H1 (cell line): ENCODE results near the gene TMTC2. TPM values are rescaled to one million over a fixed set of nuclear protein-coding genes. Genes with fewer than 3 reads are reported as not detected.

ENCODE experiments used
- ASH2L ChIP-seq: fragments of 200-600, 300-600 bp; sonication (generic); IDR thresholded peaks from one replicate; pipeline ENCODE4 v1.7.1; 2017; ENCODE audit warnings: low read length
- BACH1 ChIP-seq: IDR thresholded peaks from 2 replicates; pipeline ENCODE4 v1.6.1; 2012; ENCODE audit warnings: low read length, improper control_type of control experiment
- CEBPB ChIP-seq: IDR thresholded peaks from 2 replicates; pipeline ENCODE4 v1.6.1; 2012; ENCODE audit warnings: low read depth, low read length
- KDM4A ChIP-seq: IDR thresholded peaks from one replicate; pipeline ENCODE4 v1.7.1; 2012; ENCODE audit warnings: low read depth, mild to moderate bottlenecking, moderate library complexity, low read length, inconsistent platforms; ENCODE audit not compliant: severe bottlenecking
- POLR2AphosphoS5 ChIP-seq: IDR thresholded peaks from 2 replicates; pipeline ENCODE4 v1.6.1; 2011; ENCODE audit warnings: low read depth, low read length
- RBBP5 ChIP-seq: IDR thresholded peaks from 2 replicates; pipeline ENCODE4 v1.7.1; 2012; ENCODE audit warnings: low read depth, mild to moderate bottlenecking, inconsistent platforms, low read length, moderate library complexity, borderline replicate concordance
- SIN3A ChIP-seq, 2 experiments: IDR thresholded peaks in 1 of 2; conservative IDR thresholded peaks in 1 of 2; 2 replicates each; pipeline ENCODE4 v1.6.1; 2011 to 2012; ENCODE audit warnings: low read length in 2 of 2, improper control_type of control experiment in 1 of 2, low read depth in 1 of 2, mild to moderate bottlenecking in 1 of 2
- SP1 ChIP-seq: IDR thresholded peaks from 2 replicates; pipeline ENCODE4 v1.6.1; 2011; ENCODE audit warnings: low read depth, low read length
- TAF1 ChIP-seq: IDR thresholded peaks from 2 replicates; pipeline ENCODE4 v1.6.1; 2011; ENCODE audit warnings: mild to moderate bottlenecking, low read depth, low read length
- polyA plus RNA-seq, 7 experiments: library from polyadenylated mRNA; depleted of rRNA in 3 of 7; stranded (reverse) in 5 of 7; unstranded in 2 of 7; fragments of >200 nt in 5 of 7; fragments of 200-250 nt in 2 of 7; gene quantifications; 1 replicate in 5 of 7; 2 replicates in 1 of 7; 4 replicates in 1 of 7; pipeline versions ENCODE4 v1.2.1 to v1.2.3, GENCODE V29; 2011 to 2013; ENCODE audit warnings: missing spikeins in 2 of 7, mixed read lengths in 2 of 7
- total RNA-seq: library from RNA; stranded (reverse); fragmentation: NEBNext Ultra II Directional; extraction: Animal tissue kit (Norgen Biotek cat#: 25700); gene quantifications from 2 replicates; pipeline ENCODE4 v1.2.1, GENCODE V29; 2021
- TF ChIP-seq, protein P1 (sequence below): fragments of 300-600 bp; sonication (generic); IDR thresholded peaks from 2 replicates; pipeline ENCODE4 v1.7.1; 2012; ENCODE audit warnings: low read length, moderate library complexity, mild to moderate bottlenecking, inconsistent platforms; ENCODE audit not compliant: insufficient replicate concordance

Gene TMTC2
- total and polyA plus RNA-seq, 2 of the 8 experiments (the other 6 are each of a cell fraction or from before 2014, with no cell fraction given), result 2.3 to 3.9 TPM

GRCh38 chr12:82686168-82687020 is at the start of gene TMTC2 (continued):
- TF ChIP-seq, protein P1, sequence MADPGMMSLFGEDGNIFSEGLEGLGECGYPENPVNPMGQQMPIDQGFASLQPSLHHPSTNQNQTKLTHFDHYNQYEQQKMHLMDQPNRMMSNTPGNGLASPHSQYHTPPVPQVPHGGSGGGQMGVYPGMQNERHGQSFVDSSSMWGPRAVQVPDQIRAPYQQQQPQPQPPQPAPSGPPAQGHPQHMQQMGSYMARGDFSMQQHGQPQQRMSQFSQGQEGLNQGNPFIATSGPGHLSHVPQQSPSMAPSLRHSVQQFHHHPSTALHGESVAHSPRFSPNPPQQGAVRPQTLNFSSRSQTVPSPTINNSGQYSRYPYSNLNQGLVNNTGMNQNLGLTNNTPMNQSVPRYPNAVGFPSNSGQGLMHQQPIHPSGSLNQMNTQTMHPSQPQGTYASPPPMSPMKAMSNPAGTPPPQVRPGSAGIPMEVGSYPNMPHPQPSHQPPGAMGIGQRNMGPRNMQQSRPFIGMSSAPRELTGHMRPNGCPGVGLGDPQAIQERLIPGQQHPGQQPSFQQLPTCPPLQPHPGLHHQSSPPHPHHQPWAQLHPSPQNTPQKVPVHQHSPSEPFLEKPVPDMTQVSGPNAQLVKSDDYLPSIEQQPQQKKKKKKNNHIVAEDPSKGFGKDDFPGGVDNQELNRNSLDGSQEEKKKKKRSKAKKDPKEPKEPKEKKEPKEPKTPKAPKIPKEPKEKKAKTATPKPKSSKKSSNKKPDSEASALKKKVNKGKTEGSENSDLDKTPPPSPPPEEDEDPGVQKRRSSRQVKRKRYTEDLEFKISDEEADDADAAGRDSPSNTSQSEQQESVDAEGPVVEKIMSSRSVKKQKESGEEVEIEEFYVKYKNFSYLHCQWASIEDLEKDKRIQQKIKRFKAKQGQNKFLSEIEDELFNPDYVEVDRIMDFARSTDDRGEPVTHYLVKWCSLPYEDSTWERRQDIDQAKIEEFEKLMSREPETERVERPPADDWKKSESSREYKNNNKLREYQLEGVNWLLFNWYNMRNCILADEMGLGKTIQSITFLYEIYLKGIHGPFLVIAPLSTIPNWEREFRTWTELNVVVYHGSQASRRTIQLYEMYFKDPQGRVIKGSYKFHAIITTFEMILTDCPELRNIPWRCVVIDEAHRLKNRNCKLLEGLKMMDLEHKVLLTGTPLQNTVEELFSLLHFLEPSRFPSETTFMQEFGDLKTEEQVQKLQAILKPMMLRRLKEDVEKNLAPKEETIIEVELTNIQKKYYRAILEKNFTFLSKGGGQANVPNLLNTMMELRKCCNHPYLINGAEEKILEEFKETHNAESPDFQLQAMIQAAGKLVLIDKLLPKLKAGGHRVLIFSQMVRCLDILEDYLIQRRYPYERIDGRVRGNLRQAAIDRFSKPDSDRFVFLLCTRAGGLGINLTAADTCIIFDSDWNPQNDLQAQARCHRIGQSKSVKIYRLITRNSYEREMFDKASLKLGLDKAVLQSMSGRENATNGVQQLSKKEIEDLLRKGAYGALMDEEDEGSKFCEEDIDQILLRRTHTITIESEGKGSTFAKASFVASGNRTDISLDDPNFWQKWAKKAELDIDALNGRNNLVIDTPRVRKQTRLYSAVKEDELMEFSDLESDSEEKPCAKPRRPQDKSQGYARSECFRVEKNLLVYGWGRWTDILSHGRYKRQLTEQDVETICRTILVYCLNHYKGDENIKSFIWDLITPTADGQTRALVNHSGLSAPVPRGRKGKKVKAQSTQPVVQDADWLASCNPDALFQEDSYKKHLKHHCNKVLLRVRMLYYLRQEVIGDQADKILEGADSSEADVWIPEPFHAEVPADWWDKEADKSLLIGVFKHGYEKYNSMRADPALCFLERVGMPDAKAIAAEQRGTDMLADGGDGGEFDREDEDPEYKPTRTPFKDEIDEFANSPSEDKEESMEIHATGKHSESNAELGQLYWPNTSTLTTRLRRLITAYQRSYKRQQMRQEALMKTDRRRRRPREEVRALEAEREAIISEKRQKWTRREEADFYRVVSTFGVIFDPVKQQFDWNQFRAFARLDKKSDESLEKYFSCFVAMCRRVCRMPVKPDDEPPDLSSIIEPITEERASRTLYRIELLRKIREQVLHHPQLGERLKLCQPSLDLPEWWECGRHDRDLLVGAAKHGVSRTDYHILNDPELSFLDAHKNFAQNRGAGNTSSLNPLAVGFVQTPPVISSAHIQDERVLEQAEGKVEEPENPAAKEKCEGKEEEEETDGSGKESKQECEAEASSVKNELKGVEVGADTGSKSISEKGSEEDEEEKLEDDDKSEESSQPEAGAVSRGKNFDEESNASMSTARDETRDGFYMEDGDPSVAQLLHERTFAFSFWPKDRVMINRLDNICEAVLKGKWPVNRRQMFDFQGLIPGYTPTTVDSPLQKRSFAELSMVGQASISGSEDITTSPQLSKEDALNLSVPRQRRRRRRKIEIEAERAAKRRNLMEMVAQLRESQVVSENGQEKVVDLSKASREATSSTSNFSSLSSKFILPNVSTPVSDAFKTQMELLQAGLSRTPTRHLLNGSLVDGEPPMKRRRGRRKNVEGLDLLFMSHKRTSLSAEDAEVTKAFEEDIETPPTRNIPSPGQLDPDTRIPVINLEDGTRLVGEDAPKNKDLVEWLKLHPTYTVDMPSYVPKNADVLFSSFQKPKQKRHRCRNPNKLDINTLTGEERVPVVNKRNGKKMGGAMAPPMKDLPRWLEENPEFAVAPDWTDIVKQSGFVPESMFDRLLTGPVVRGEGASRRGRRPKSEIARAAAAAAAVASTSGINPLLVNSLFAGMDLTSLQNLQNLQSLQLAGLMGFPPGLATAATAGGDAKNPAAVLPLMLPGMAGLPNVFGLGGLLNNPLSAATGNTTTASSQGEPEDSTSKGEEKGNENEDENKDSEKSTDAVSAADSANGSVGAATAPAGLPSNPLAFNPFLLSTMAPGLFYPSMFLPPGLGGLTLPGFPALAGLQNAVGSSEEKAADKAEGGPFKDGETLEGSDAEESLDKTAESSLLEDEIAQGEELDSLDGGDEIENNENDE, result no peak
- TF ChIP-seq ASH2L (peak; percentile 92), KDM4A (peak; percentile 25), SIN3A (conservative IDR thresholded peaks at IDR 0.05 in 1 of 2, IDR thresholded peaks at IDR 0.05 in 1 of 2; ENCODE audit: low read depth in 1 of 2, low read length in 2 of 2) (peak; percentile 91 to 93), POLR2AphosphoS5 (0 out of 2 replicates have a peak, but pooled peaks have one; percentile 5), TAF1 (peak; percentile 57; the same call in 1 of the 2 replicates), RBBP5 (peak; percentile 85), BACH1 (no peak), CEBPB (no peak), SP1 (peak; percentile 70)
